HK-2 (cell line): ENCODE measurements around the gene ALDH3B2.
"Not testable (repeated sequence)": the region's sequence is repeated elsewhere in the genome, so short reads cannot be mapped to it uniquely, and the experiment has no call there.

Experiments
- DNase-seq: peaks from one replicate; pipeline ENCODE4 v3.0.0-alpha.2; 2018; ENCODE audit not compliant: unreplicated experiment

The ALDH3B2 gene

GRCh38 chr11:67662142-67662834 lies 12.1 kb downstream of the ALDH3B2 start:
- DNase-seq = no peak

DNA sequence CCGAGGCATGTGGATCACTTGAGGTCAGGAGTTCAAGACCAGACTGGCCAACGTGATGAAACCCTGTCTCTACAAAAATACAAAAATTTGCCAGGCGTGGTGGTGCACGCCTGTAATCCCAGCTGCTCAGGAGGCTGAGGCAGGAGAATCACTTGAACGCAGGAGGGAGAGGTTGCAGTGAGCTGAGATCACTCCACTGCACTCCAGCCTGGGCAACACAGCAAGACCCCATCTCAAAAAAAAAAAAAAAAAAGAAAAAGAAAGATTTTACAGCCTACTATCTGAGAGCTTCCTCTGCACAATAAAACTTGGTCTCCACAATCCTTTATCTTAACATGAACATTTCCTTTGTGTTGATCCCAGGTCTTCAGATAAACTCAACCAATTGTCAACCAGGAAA lies 13.7 kb downstream of the ALDH3B2 start:
- not testable (repeated sequence) for DNase-seq

GRCh38 chr11:67659651-67660165 lies 14.7 kb downstream of the ALDH3B2 start:
- not testable (repeated sequence) for DNase-seq

- DNase-seq = no peak
These were observed 17.1 kb downstream of the ALDH3B2 start for GRCh38 chr11:67657300-67657699.

- no peak for DNase-seq
These were observed 18.0 kb downstream of the ALDH3B2 start for GRCh38 chr11:67656278-67656922.

- DNase-seq = no peak
These were observed 20.2 kb downstream of the ALDH3B2 start for GRCh38 chr11:67654225-67654624.

DNA sequence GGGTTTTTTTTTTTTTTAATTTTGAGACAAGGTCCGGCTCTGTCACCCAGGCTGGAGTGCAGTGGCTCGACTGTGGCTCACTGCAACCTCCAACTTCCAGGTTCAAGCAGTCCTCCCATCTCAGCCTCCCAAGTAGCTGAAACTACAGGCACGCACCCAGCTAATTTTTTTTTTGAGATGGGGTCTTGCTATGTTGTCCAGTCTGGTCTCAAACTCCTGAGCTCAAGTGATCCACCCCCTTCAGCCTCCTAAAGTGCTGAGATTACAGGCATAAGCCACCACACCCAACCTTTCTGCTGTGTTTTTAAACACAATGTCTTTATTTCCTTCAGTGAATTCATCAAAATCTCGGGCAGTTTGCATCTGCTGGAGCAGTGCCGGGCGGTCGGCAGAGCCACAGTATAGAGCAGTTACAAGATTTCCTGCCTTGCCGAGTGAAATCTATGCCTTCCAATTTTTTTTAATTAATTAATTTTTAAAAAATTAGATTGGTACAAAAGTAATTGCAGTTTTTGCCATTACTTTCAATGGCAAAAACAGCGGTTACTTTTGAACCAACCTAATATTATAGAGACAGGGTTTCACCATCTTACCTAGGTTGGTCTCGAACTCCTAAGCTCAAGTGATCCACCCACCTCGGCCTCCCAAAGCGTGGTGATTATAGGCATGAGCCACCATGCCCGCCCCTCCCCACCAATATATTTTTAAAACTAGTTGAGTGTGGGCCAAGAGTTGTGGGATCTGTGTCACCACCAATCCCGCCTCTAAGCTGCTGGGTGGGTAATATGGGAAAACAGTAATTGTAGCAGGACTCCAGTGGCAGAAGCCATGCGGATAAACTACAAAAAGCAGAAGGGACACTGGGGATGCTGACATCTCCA lies 21.2 kb downstream of the ALDH3B2 start:
- no peak for DNase-seq

DNA sequence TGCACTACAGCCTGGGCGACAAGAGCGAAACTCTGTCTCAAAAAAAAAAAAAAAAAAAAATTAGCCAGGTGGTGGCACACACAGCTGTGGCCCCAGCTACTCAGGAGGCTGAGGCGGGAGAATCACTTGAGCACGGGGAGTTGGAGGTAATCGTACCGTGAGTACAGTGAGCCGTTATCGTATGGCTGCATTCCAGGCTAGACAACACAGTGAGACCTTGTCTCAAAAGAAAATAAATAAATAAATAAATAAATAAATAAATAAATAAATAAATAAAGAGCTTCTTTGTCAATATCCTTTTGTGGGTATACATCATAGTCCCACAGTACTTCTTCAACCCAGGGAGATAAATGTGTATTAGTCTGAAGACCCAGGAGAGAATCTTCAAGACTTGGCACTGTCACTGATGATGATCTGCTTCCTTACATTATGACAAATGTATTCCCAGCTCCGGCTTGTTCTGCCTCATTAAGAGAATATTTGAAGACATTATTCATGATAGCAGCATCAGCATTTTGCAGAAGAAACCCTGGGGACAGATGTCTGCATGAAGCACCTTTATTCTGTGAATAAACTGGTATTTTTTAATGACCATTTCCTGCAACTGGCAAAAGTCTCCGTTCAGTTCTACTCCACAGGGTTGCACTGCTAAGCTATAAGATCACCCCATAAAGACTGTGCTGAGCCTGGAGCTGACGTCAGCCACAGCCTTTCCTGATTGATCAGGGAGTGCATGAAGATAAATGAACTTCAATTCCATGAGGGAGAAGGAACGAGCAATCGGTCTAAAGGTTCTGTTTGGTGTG lies 22.2 kb downstream of the ALDH3B2 start:
- no peak for DNase-seq

- DNase-seq = no peak
These were observed 24.6 kb downstream of the ALDH3B2 start for GRCh38 chr11:67649634-67650510.

DNA sequence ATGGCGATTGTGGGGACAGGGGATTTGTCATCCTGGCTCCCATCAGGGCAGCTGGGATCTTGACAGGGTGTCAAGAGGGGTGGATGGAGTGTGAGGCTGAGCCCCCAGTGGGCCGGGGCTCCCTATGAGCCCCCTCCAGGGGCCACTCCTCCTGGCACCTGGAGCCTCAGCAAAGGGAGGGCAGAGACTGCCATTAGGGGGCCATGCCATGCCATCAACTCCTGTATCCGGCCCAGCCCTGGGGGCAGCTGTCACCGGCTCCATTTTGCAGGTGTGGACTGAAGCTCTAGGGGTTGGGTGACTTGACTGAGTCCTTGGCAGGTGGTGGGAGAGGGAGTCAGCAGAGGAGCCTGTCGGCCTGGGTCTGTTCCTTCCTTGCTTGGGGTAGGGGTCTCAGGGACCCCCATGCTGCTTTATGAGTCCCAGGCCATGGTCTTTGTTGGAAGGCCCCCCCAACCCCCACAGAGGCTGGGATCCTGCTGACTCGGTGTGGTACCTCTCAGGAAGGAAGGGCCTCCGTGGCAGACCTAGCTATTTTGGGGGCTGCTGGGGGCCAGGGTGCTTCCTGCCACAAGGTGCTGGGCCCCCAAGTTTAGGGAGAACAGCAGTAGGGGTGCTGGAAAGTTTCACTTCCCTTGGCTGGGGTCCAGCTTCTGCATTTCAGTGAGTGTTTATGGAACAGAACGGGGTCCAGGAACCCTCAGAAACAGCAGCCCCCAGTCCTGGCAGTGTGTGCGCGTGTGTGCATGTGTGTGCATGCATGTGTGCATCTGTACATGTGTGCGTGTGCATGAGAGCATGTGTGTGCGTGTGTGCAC lies 25.4 kb downstream of the ALDH3B2 start:
- no peak for DNase-seq

- DNase-seq = no peak
These were observed 26.2 kb downstream of the ALDH3B2 start for GRCh38 chr11:67648140-67648795.

DNA sequence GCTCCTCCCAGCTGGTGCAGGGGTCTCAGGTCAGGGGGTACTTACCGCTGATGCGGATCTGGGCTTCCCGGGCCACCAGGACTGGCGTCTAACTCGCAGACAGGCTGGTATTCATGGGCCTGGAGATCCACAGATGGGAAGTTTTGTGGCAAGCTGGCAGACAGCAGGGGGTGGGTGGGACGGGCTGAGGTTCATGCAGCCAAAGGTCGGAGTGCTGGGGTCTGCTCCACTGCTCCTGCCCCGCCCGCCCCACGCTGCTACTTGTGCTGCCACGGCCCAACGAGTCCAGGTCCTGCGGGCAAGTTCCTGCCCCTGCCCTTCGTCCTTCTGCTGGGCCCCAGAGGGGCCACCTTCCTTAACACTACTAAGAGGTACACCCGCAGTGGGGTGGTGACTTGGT lies 27.0 kb downstream of the ALDH3B2 start:
- no peak for DNase-seq

- peak; percentile 64 for DNase-seq
These were observed 27.7 kb downstream of the ALDH3B2 start for GRCh38 chr11:67646535-67647336.

GRCh38 chr11:67645521-67646461 lies 28.6 kb downstream of the ALDH3B2 start:
- no peak for DNase-seq

GRCh38 chr11:67644472-67645418 lies 29.7 kb downstream of the ALDH3B2 start:
- DNase-seq = no peak

DNA sequence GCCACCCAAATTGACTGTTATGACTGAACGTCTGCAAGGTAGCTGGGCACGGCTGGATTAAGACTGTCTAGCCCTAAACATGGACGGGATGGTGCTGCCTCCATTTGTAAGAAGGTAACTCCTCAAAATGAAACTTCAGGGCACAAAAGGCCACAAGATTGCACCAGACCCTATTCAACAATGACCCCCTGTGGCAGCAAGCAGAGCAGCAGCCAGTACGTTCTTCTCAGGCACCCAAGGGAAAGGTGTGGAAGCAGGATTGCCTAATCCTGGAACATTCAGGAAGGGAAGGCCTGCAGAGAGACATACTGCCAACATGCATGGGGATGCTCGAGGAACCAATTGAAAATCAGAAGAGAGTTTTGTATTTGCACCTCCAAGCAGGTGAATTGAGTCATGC lies 30.4 kb downstream of the ALDH3B2 start:
- no peak for DNase-seq
